Nucleus accumbens (tissue), 56 donors: ENCODE measurements around the gene CKAP4.

Source experiments
- DNase-seq, 56 donors: peaks; one replicate each; lab custom pipeline; 2025; lab: John Stamatoyannopoulos, UW

Gene CKAP4

DNA sequence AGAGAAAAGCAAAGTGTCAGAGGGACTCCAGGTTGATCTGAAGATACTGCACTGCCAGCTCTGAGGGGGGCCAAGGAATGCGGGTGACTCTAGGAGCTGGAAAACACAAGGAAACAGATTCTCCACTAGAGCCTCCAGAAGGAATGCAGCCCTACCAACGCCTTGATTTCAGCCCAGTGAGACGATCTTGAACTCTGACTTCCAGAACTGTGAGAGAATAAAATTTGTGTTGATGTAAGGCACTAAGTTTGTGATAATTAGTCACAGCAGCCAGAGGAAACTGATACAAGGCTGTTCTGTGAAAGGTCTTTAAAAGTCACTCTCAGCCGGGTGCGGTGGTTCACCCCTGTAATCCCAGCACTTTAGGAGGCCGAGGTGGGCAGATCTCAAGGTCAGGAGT lies 34.2 kb downstream of the CKAP4 start:
- DNase-seq: no peak

DNA sequence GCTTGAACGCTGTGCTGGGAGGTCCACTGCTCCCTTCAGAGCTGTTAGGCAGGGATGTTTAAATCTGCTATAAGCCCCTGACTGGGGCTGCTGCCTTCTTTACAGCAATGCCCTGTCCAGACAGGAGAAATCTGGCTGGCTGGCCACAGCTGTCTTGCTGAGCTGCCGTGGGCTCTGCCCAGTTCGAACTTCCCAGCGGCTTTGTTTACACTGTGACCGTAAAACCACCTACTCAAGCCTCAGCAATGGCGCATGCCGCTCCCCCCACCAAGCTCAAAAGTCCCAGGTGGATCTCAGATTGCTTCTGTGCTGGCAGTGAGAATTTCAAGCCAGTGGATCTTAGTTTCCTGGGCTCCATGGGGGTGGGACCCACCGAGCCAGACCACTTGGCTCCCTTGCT lies 35.8 kb downstream of the CKAP4 start:
- no peak for DNase-seq

DNA sequence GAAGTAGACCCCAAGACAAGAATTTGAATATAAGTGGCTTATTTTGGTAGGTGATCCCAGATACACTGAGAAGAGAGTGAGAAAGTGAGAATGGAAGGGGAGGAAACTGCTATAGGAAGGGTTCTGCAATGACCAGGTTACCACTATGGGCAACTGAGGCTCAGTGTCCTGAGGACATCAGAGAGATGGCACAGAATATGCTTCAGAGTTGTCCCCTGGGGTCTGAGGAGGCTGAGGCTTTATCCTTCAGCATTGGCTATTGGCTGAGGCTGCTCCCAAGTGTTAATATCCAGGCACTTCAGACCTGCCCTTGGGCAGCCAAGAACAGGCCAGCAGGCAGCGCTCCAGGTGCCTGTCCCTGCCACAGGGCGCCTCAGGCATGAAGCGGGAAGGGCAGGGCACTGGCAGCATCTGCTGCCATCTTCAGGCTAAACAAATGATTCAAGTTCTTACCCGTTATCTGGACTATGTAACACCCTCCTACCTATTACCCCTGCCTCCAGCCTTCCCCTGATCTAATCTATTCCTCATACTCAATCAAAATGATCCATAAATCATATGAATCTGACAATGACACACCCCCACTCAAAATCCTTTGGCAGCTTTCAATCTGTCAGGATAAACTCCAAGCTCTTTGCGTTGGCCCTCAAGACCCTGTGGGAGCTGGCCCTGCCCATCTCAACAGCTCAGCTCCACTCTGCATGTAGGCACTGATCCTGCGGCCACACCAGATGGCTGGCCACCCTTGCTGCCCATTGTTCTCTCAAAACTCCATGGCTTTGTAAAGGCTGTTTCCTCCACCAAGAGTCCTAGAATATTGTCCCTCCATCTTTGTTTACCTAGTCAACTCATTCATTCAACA lies 42.4 kb downstream of the CKAP4 start:
- peak in 20 of 56 donors; percentile 1 to 61 (median 12) for DNase-seq

DNA sequence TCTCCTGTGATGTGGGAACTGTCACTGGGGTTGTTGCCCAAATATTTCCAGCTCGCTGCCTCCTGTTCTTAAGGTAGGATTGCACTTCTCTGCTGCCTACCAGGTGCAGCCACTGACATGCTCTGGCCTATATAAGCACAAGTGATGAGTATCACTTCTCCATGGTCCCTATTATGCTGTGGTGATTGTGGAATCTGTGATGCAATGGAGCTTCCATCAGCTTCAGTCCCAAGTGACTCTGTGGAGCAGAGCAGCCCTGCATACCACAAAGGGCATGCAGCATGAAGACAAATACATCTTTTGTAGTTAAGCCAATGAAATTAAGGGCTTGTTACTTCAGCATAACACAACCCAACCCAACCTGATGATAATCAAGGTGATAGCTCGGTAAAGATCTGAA lies 43.5 kb downstream of the CKAP4 start:
- DNase-seq: no peak

DNA sequence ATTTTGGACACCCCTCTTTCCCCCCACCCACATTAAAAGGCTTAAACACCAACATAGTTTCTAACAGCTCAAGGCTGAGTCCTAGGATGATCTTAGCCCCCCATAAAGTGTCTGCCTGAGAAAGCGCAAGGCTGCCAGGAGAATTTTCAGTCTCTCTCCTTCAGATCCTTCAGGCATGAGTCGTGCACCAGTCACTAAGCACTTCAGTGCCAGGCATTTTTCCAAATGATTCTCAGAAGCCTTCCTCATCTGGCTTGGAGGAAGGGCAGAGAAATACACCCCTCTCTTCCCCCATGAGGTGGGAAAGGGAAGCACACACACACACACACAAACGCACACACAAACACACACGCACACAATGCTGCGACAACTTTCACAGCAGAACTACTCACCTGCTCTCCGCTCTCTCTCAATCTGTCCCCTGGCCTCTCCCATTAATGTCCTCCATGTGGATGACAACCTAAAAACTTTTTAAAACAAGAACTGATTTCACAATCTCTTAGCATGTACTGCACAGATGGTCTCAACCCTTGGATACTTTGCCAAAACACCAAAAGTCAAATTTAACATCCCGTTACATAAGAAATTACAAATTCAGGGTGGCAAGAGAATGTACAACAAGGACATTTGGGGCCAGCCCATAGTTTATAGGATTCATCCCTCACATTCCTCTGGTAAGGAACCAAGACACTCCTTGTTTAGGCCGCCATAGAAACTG lies 49.8 kb downstream of the CKAP4 start:
- no peak for DNase-seq

DNA sequence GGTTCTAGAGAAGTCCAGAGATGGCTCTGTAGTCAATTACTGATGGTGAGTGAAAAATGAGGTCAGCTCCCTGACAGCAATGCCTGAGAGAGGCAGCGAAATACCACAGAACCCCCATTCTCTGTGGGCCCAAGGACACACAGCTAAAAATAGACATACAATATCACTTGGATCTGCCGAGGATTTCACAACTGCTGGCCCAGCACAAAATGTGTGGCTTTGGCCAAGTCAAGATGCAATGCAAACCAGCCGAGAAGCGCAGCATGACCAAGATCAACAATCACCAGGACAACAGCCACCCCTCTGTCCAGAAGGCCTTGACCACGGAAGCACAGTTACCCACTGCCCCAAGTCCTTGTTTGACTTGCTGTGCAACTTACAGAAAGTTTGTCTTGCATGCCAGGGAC lies 52.2 kb downstream of the CKAP4 start:
- peak in 29 of 56 donors; percentile 3 to 45 (median 19) for DNase-seq

DNA sequence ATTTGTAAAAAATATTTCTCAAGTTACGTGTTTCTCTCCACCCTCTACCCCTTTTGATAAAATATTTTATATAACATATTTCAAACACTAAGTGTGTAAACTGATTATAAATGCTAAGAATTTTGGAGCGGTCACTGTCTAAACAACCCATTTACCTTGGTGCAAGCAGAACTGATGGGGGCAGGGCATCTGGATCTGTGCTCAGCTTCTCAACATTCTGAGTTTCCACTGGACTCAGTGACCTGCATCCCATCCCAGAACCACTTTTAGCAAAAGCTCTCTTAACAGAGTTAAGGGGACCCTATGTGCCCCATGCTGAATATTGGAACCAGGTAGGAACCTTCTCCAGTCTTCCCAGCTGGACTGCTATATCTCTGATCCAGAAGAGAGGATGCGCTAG lies 53.5 kb downstream of the CKAP4 start:
- no peak for DNase-seq

DNA sequence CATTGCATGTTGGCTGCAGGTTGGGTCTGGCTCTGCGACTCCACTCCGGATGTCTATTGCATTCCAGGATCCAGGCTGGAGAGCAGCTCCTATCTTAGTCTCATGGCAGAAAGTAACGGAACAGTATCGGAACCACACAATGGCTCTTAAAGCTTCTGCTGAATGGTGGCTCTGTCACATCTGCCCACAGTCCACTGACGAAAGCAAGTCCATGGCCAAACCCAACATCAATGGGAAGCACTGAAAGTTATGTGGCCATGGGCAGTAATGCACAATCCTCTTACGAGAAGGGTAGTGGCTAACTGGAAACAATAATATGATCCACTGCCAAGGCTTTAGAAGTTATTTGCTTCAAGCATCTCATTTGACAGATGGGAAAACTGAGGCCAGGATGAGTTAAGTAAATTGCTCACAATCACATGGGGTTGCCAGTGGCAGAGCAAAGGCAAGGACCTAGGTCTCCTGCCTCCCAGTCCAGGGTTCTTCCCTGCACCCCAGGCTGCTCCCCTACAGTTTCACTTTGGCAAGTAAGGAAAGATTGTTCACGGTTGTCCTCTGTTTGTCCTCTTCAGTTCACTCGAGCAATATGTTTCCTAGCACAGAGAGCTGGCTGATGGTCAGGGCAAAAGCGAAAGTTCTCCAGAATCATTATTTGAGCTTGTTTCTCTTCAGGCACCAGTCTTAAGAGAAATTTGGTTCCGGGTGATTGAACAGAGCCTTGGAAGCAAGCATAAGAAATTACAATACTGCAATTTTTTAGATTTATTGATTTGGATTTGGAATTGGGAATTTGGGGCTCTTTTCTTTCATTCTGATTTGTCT lies 54.2 kb downstream of the CKAP4 start:
- peak in 1 of 56 donors; percentile 2 for DNase-seq

DNA sequence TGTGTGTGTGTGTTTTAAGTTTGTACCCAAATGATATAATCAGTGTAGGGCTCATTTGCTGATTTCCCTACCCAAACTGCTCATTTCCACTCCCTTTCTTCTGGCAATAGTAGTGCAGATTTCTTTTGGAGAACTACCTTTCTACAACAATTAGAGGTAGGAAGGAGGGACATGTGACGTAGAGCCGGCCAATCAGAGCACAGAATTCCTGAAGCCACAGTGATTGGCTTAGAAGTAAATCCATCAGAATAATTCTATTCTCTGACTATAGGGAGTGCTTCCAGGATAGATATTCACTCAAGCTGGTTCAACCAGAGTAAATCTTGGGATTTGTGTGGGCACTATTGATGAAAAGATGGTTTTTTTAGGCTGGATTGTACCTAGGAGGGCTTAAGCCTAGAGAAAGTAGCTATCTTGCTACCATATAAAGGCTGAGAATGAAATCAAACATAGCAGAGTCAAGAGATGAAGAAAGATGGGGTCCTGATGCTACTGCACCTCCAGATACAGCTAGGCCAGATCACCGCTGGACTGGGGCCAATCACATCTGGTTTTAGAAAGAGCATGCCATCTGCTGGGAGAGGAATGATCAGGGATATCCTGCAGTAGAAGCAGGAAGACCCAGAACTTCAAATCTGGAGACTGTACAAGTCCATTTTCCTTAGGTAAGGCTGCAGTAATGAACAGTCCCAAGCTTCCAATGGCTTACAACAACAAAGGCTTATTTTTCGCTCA lies 55.0 kb downstream of the CKAP4 start:
- peak in 5 of 56 donors; percentile 2 to 27 (median 6) for DNase-seq

DNA sequence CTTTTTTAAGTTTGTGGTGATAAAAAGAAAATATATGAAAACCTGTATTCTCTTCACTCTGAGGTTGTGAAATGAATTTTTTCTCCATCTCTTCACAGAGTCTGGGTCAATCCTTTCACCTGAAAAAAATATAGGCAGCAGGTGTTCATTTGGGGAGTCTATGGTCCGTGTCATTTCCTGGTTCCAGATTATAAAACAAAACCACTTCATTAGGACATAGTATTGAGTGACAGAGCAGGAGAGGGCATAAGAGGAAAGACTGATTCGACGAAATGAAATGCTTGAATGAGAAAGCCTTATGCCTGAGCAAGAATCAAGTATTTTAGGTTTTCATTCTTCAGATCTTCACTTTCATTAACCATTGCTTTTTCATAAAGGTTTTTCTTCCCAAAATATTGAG lies 57.2 kb downstream of the CKAP4 start:
- DNase-seq: no peak

DNA sequence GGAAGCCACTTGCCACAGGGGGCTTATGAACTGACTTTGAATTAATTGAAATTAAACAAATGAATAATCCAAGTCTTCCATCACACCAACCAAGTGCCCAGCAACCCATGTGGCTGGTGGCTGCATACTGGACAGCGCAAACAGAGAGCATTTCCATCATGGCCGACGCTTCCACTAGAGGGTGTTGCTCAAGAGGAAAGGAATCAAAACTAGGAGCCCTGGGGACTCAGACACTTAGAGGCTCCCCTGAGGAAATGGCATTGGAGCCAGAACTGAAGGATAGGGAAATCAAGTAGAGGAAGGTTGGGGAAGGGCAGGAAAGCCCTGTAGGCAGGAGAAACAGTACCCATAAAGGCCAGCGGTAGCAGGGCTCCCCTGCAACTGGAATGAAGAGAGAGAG lies 58.5 kb downstream of the CKAP4 start:
- DNase-seq: no peak

DNA sequence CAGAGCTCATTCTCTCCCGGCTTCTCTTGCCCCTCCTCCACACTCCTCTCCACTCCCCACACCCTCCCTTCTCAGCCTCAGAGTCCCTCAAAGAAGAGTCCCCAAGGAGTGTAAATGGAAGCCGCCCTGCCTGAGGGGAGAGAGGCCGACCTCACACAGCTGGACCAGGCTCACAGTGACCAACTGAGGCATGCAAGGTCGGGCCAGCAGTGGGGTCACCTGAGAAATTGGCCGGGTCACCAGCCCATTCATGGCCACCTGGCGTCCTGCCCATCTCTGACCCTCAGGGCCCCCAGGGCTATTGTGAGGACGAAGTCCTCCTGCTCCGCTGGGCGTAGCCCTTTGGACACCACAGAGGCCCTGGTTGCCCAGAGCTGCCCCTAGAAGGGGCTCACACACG lies 59.6 kb downstream of the CKAP4 start:
- DNase-seq: no peak
